ENCODE results near the gene GRXCR2.

- no peak for TF ChIP-seq GATA3 (IDR thresholded peaks at IDR 0.05; ENCODE audit: low read depth, low read length)
- TF ChIP-seq GATA2 (IDR thresholded peaks at IDR 0.05; ENCODE audit: low read depth, low read length) = no peak
These were observed 15.3 kb upstream of the GRXCR2 start for GRCh38 chr5:145887976-145888574.
